Measurements from ENCODE around the gene TPM1. TPM values are rescaled to one million over a fixed set of nuclear protein-coding genes. Genes with fewer than 3 reads are reported as not detected.

Gene TPM1
- polyA plus RNA-seq, 4 donors = 269 to 542 (median 382) TPM

DNA sequence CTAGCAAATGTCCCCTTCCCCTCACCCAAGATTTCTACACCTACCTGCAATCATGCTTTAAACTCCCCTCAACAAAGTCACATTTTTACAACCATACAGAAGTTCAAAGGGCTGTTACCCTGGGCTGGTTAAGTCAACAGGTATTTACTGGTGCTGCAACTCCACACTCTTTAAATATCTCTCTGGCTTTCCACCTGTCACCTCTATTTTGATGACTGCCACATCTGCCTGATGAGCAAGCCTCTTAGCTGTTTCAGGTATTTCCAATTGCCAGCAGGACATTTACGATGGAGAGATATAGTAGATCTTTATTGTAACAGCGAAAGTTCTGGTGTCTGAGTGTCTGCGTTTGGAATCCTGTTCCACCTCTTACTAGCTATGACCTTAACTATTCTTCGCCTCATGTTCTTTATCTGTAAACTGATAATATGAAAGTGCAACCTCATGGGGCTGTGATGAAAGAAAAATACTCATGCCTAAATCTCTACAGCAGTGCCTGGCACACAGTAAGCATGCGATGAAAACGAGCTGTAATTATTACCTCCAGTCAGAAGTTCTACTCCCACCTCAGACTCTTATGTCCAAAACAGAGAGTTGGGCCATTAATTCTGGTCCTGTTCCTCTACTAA is 44.2 kb upstream of the TPM1 start:
- peak; percentile 31 to 73 for DNase-seq
- Histone ChIP-seq H3K9me3 (ENCODE audit: control insufficient read depth in 2 of 2, insufficient read depth in 1 of 2, low read depth in 1 of 2, low read length in 1 of 2) (no peaks in the 10 kb centered on the region), H3K4me1 (ENCODE audit: control insufficient read depth in 3 of 3, insufficient read depth in 2 of 3, low read depth in 1 of 3, low read length in 2 of 3) (peaks cover 0 to 49% (median 0%) of the 10 kb centered on the region in 3 donors), H3K36me3 (ENCODE audit: control insufficient read depth in 3 of 3, insufficient read depth in 2 of 3, low read depth in 1 of 3, low read length in 3 of 3) (no peaks in the 10 kb centered on the region), H3K4me3 (ENCODE audit: low read depth in 1 of 3, low read length in 3 of 3) (no peak overlapping the region), H3K27me3 (ENCODE audit: control insufficient read depth in 3 of 3, insufficient read depth in 3 of 3, low read length in 3 of 3) (no peaks in the 10 kb centered on the region), H3K27ac (ENCODE audit: low read depth in 1 of 3, low read length in 2 of 3) (peak overlapping the region in 1 of 3 donors; percentile 84)
- WGBS, 3 donors = 29 to 73% (median 43%) methylated on average over 6 of the region's 6 CpGs
- no peak for FAIRE-seq

DNA sequence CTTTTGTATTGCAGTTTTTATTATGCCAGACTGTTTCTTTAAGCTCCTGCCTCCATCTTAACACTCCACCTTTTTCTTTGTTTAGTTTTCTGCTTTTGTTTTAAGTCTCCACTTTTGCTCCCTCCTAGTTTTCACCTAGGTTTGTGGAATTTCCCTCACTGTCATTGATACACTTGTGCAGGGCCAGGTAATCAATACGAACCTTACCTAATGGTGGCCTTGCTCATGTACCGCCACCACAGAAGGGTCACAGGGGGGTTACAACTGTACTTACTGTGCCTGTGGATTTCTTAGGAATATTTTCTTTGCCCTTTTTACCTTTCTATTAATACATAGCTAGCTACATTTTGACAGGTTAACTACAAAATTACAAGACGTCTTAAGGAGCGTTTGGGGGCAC is 43.4 kb upstream of the TPM1 start:
- FAIRE-seq (no peak), DNase-seq (no peak)
- H3K9me3 ChIP-seq (ENCODE audit: control insufficient read depth in 2 of 2, insufficient read depth in 1 of 2, low read depth in 1 of 2, low read length in 1 of 2) = no peaks in the 10 kb centered on the region
- no peak overlapping the region for H3K4me3 ChIP-seq (ENCODE audit: low read depth in 1 of 3, low read length in 3 of 3)
- peaks cover 0 to 55% (median 0%) of the 10 kb centered on the region in 3 donors for H3K4me1 ChIP-seq (ENCODE audit: control insufficient read depth in 3 of 3, insufficient read depth in 2 of 3, low read depth in 1 of 3, low read length in 2 of 3)
- no peaks in the 10 kb centered on the region for H3K36me3 ChIP-seq (ENCODE audit: control insufficient read depth in 3 of 3, insufficient read depth in 2 of 3, low read depth in 1 of 3, low read length in 3 of 3)
- peak overlapping the region in 1 of 3 donors; percentile 84 for H3K27ac ChIP-seq (ENCODE audit: low read depth in 1 of 3, low read length in 2 of 3)
- 89 to 95% (median 94%) methylated on average over 4 of the region's 4 CpGs for WGBS, 3 donors
- no peaks in the 10 kb centered on the region for H3K27me3 ChIP-seq (ENCODE audit: control insufficient read depth in 3 of 3, insufficient read depth in 3 of 3, low read length in 3 of 3)

DNA sequence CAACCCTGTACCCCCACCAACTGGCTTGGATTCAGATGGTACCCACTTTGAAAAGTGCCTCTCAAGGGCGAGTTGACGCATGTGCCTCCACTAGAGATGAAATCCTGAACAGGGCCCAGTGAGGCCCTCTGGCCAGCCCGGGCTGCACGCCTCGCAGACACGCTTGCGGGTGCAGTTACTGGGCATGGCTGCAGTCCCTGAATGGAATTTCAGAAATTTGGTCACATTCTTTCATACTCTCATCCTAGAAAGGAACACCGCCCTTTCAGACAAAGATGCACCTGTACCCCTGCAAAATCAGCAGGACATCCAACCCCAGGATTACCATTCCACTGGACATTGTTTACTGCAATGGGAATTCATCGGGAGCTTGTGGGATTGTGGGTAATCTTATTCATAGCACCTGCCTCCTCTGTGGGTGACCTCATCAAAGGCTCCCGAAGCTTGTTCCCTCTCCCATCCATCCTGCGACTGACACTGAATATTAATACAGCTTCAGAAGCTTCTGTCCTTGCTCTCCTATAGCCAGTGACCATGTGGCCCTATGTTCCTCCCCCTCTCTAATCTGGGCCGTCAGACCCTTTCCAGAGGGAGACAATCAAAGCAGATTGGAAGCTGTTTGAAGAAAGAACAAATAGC is 42.5 kb upstream of the TPM1 start:
- Histone ChIP-seq H3K36me3 (ENCODE audit: control insufficient read depth in 3 of 3, insufficient read depth in 2 of 3, low read depth in 1 of 3, low read length in 3 of 3) (no peaks in the 10 kb centered on the region), H3K27me3 (ENCODE audit: control insufficient read depth in 3 of 3, insufficient read depth in 3 of 3, low read length in 3 of 3) (no peaks in the 10 kb centered on the region), H3K27ac (ENCODE audit: low read depth in 1 of 3, low read length in 2 of 3) (no peak overlapping the region), H3K4me1 (ENCODE audit: control insufficient read depth in 3 of 3, insufficient read depth in 2 of 3, low read depth in 1 of 3, low read length in 2 of 3) (peaks cover 0 to 54% (median 0%) of the 10 kb centered on the region in 3 donors), H3K9me3 (ENCODE audit: control insufficient read depth in 2 of 2, insufficient read depth in 1 of 2, low read depth in 1 of 2, low read length in 1 of 2) (no peaks in the 10 kb centered on the region), H3K4me3 (ENCODE audit: low read depth in 1 of 3, low read length in 3 of 3) (no peak overlapping the region)
- FAIRE-seq (no peak), DNase-seq (no peak)
- WGBS, 3 donors = 80 to 86% (median 82%) methylated on average over 12 of the region's 12 CpGs

DNA sequence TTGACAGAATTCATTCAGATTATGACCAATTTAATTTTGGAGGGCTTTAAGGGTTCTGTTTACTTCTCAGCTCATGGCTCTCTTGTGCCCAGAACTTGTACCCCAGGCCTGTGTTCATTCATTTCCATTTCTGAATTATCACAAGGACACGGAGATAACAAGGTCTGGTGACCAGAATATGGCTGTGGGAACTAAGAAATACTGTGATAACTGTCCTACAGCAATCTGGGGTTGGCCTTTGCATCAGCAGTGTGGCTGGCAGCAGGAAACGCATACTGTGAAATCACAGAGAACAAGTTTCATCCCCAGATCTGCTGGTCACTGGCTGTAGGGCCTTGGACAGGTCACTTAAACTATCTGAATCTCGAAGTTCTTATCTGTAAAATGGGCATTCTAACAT is 41.8 kb upstream of the TPM1 start:
- H3K4me1 ChIP-seq (ENCODE audit: control insufficient read depth in 3 of 3, insufficient read depth in 2 of 3, low read depth in 1 of 3, low read length in 2 of 3) = peaks cover 0 to 47% (median 0%) of the 10 kb centered on the region in 3 donors
- FAIRE-seq (no peak), DNase-seq (peak in 1 of 2 donors; percentile 51)
- no peaks in the 10 kb centered on the region for H3K27me3 ChIP-seq (ENCODE audit: control insufficient read depth in 3 of 3, insufficient read depth in 3 of 3, low read length in 3 of 3)
- 49 to 66% (median 54%) methylated on average over 3 of the region's 3 CpGs for WGBS, 3 donors
- no peak overlapping the region for H3K27ac ChIP-seq (ENCODE audit: low read depth in 1 of 3, low read length in 2 of 3)
- no peaks in the 10 kb centered on the region for H3K9me3 ChIP-seq (ENCODE audit: control insufficient read depth in 2 of 2, insufficient read depth in 1 of 2, low read depth in 1 of 2, low read length in 1 of 2)
- no peaks in the 10 kb centered on the region for H3K36me3 ChIP-seq (ENCODE audit: control insufficient read depth in 3 of 3, insufficient read depth in 2 of 3, low read depth in 1 of 3, low read length in 3 of 3)
- H3K4me3 ChIP-seq (ENCODE audit: low read depth in 1 of 3, low read length in 3 of 3) = no peak overlapping the region

DNA sequence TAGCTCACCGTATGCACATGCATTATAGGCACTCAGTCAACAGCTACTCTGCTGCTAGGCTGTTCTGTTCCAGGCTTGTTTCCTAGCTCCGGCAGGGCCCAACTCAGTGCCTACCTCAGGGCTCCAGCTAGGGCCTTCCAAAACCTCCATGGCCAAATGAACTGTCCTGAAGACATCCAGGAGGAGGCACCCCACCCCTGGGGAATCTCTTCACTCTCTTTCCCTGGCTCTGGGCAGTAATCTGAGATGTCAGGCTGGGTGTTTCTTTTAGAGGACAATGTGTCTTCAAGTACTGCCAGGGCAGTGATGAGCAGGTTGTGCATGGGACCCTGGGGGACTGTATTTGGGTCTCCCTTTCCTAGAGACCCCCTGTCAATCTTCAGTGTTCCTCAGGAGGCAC is 38.3 kb upstream of the TPM1 start:
- DNase-seq (no peak), FAIRE-seq (no peak)
- no peak overlapping the region for H3K27ac ChIP-seq (ENCODE audit: low read depth in 1 of 3, low read length in 2 of 3)
- H3K27me3 ChIP-seq (ENCODE audit: control insufficient read depth in 3 of 3, insufficient read depth in 3 of 3, low read length in 3 of 3) = no peaks in the 10 kb centered on the region
- 92 to 97% (median 95%) methylated on average over 2 of the region's 2 CpGs for WGBS, 3 donors
- H3K36me3 ChIP-seq (ENCODE audit: control insufficient read depth in 3 of 3, insufficient read depth in 2 of 3, low read depth in 1 of 3, low read length in 3 of 3) = no peaks in the 10 kb centered on the region
- no peak overlapping the region for H3K4me3 ChIP-seq (ENCODE audit: low read depth in 1 of 3, low read length in 3 of 3)
- H3K4me1 ChIP-seq (ENCODE audit: control insufficient read depth in 3 of 3, insufficient read depth in 2 of 3, low read depth in 1 of 3, low read length in 2 of 3) = peaks cover 0 to 34% (median 0%) of the 10 kb centered on the region in 3 donors
- no peaks in the 10 kb centered on the region for H3K9me3 ChIP-seq (ENCODE audit: control insufficient read depth in 2 of 2, insufficient read depth in 1 of 2, low read depth in 1 of 2, low read length in 1 of 2)

DNA sequence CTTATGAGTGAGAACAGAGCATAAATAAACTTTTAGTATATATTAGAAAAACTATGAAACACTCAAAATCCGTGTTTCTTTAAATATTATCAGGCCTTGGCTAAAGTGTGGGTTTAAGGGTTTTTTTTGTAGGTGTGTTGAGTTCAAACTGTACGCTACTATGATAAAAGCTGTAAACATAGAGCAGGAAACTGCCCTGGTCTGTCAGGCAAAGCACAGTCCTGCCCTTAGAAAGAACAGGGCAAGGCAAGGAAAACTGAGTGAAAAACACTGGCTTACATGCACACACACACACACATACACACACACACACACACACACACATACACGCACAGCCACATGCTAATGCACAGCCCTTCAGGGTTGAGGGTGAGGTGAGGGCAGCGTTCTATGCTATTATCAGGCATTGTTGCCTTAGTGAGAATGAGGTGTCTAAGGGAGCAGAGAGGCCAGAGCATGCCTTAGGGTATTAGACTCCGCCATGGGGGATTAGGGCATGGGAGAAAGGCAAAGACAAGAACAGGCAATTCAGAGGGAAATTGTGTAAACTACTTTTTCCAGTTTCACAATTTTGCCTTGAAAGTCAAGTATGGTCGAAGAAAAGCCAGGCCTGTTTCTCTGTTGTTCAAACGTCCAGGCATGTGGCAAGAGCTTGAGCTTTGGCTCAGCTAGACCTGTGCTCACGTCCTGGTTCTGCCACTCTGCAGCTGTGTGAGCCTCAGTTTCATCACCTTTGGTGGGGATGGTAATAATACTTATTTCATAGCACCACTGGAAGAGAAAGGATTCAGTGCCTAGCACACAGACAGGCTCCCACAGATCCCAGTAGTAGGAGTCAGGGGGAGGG is 36.3 kb upstream of the TPM1 start:
- Histone ChIP-seq H3K4me1 (ENCODE audit: control insufficient read depth in 3 of 3, insufficient read depth in 2 of 3, low read depth in 1 of 3, low read length in 2 of 3) (peaks cover 0 to 21% (median 0%) of the 10 kb centered on the region in 3 donors), H3K27me3 (ENCODE audit: control insufficient read depth in 3 of 3, insufficient read depth in 3 of 3, low read length in 3 of 3) (no peaks in the 10 kb centered on the region), H3K9me3 (ENCODE audit: control insufficient read depth in 2 of 2, insufficient read depth in 1 of 2, low read depth in 1 of 2, low read length in 1 of 2) (peaks cover 0 to 4% of the 10 kb centered on the region in 2 donors), H3K27ac (ENCODE audit: low read depth in 1 of 3, low read length in 2 of 3) (peak overlapping the region in 1 of 3 donors; percentile 36), H3K36me3 (ENCODE audit: control insufficient read depth in 3 of 3, insufficient read depth in 2 of 3, low read depth in 1 of 3, low read length in 3 of 3) (no peaks in the 10 kb centered on the region), H3K4me3 (ENCODE audit: low read depth in 1 of 3, low read length in 3 of 3) (no peak overlapping the region)
- DNase-seq (peak in 1 of 2 donors; percentile 57), FAIRE-seq (no peak)
- 65 to 71% (median 68%) methylated on average over 8 of the region's 8 CpGs for WGBS, 3 donors

DNA sequence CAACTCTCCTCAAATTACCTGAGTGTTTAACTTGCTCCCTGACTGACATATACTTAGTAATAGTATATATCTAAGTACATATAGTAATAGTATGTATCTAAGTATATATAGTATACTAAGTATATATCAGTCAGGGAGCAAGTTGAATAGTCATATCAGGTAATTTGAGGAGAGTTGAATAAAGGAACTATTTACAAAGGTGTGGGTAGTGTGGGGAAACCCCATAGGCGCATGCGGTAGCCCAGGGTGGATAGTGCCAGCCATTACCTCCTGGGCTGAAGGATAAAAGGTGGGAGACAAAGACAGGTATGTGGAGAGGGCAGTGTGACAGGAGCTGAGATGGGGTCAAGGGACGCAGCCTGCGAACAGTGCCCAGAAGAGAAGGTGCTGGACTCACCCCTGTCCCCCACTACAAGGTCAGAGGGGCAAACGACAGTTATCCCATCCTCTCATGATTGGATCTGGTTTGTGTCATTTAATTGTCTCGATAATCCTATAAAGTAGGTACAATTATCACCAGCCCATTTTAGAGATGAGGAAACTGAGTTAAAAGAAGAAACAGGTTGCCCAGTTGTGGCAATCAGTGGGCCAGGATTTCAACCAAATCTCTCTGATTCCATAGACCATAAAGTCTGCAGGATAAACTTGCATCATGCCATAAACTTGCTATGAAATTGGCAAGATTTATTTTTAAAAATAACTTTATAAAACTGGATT is 34.1 kb upstream of the TPM1 start:
- FAIRE-seq (no peak), DNase-seq (no peak)
- H3K4me3 ChIP-seq (ENCODE audit: low read depth in 1 of 3, low read length in 3 of 3) = no peak overlapping the region
- no peaks in the 10 kb centered on the region for H3K36me3 ChIP-seq (ENCODE audit: control insufficient read depth in 3 of 3, insufficient read depth in 2 of 3, low read depth in 1 of 3, low read length in 3 of 3)
- WGBS, 3 donors = 80 to 92% (median 86%) methylated on average over 6 of the region's 6 CpGs
- H3K4me1 ChIP-seq (ENCODE audit: control insufficient read depth in 3 of 3, insufficient read depth in 2 of 3, low read depth in 1 of 3, low read length in 2 of 3) = peaks cover 0 to 28% (median 0%) of the 10 kb centered on the region in 3 donors
- H3K27me3 ChIP-seq (ENCODE audit: control insufficient read depth in 3 of 3, insufficient read depth in 3 of 3, low read length in 3 of 3) = no peaks in the 10 kb centered on the region
- H3K27ac ChIP-seq (ENCODE audit: low read depth in 1 of 3, low read length in 2 of 3) = no peak overlapping the region
- peaks cover 0 to 4% of the 10 kb centered on the region in 2 donors for H3K9me3 ChIP-seq (ENCODE audit: control insufficient read depth in 2 of 2, insufficient read depth in 1 of 2, low read depth in 1 of 2, low read length in 1 of 2)

DNA sequence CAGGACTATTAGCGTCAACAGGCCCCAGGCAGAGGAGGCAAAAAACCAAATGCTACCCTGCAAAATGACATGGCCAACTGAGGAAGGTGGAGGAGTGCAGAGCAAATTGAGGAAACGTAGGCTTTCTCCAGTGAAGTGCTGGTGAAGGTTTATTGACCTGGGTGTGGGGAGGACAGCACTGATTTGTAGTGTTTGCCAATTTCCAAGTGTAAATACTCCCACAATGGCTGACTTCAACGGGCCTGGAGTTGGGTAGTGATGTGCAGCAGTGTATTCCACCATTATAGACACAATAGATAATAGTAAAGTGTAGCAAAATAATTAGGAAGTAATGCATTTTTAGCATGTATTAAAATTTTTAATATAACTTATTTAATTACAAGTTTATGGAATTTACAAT is 32.2 kb upstream of the TPM1 start:
- H3K9me3 ChIP-seq (ENCODE audit: control insufficient read depth in 2 of 2, insufficient read depth in 1 of 2, low read depth in 1 of 2, low read length in 1 of 2) = peaks cover 0 to 4% of the 10 kb centered on the region in 2 donors
- no peaks in the 10 kb centered on the region for H3K36me3 ChIP-seq (ENCODE audit: control insufficient read depth in 3 of 3, insufficient read depth in 2 of 3, low read depth in 1 of 3, low read length in 3 of 3)
- DNase-seq (no peak), FAIRE-seq (no peak)
- H3K4me3 ChIP-seq (ENCODE audit: low read depth in 1 of 3, low read length in 3 of 3) = no peak overlapping the region
- no peaks in the 10 kb centered on the region for H3K27me3 ChIP-seq (ENCODE audit: control insufficient read depth in 3 of 3, insufficient read depth in 3 of 3, low read length in 3 of 3)
- H3K27ac ChIP-seq (ENCODE audit: low read depth in 1 of 3, low read length in 2 of 3) = no peak overlapping the region
- peaks cover 0 to 30% (median 0%) of the 10 kb centered on the region in 3 donors for H3K4me1 ChIP-seq (ENCODE audit: control insufficient read depth in 3 of 3, insufficient read depth in 2 of 3, low read depth in 1 of 3, low read length in 2 of 3)
- 54 to 77% (median 56%) methylated on average over 3 of the region's 3 CpGs for WGBS, 3 donors

Measured in small intestine (tissue), 7 donors.